C4-2B (cell line): Measurements from ENCODE around the gene FAT2.

Experiments used
- ZFX ChIP-seq: fragments of 450-650 bp; IDR thresholded peaks from 2 replicates; pipeline ENCODE4 v1.6.1; 2017
- TF ChIP-seq, protein P1 (sequence below): fragments of 450-650 bp; conservative IDR thresholded peaks from 2 replicates; pipeline ENCODE4 v1.5.1; 2017; ENCODE audit warnings: mild to moderate bottlenecking

- TF ChIP-seq, protein P1, sequence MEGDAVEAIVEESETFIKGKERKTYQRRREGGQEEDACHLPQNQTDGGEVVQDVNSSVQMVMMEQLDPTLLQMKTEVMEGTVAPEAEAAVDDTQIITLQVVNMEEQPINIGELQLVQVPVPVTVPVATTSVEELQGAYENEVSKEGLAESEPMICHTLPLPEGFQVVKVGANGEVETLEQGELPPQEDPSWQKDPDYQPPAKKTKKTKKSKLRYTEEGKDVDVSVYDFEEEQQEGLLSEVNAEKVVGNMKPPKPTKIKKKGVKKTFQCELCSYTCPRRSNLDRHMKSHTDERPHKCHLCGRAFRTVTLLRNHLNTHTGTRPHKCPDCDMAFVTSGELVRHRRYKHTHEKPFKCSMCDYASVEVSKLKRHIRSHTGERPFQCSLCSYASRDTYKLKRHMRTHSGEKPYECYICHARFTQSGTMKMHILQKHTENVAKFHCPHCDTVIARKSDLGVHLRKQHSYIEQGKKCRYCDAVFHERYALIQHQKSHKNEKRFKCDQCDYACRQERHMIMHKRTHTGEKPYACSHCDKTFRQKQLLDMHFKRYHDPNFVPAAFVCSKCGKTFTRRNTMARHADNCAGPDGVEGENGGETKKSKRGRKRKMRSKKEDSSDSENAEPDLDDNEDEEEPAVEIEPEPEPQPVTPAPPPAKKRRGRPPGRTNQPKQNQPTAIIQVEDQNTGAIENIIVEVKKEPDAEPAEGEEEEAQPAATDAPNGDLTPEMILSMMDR: no peak
- TF ChIP-seq ZFX: no peak
Observed at GRCh38 chr5:151625285-151625684, 34.2 kb upstream of the FAT2 start.
